GM19351 (cell line): ENCODE data around the gene GPR27.

Experiments
- ATAC-seq: cut with Tn5 transposase; IDR thresholded peaks from one replicate; pipeline ENCODE4 v1.9.1; 2021; ENCODE audit warnings: mild to moderate bottlenecking, moderate library complexity; ENCODE audit not compliant: unreplicated experiment

GPR27 gene

DNA sequence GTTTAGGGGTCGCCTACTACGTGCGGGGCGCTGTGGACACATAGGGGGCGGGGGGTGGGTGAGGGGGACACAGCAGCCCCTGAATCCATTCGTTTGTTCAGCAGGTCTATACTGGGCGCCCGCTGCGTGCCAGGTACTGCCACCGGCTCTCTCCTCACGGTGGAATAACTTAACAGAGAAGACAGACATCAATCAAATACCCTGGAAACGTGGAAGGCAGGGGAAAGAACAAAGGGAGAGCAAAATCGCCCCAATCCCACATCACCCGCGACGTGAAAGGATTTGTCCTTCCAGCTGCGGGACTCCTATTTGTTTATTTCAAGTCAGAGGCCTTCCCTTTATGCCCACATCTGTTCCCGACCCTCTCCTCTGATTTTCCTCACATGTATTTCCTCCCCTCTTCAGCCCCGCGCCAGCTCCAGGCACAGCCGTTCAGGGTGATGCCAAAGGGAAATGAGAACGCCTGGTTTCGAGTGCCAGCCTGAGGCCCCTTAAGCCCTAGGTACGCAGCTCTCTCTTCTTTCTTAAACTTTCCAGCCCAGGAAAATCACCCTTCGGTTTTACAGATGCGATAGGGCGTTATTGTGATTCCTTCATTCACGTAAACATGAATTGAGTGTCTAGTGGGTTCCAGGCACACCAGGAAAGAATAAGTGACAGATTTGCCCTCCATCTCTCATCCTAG, 32.0 kb downstream of the GPR27 start:
- peak; percentile 11 for ATAC-seq

DNA sequence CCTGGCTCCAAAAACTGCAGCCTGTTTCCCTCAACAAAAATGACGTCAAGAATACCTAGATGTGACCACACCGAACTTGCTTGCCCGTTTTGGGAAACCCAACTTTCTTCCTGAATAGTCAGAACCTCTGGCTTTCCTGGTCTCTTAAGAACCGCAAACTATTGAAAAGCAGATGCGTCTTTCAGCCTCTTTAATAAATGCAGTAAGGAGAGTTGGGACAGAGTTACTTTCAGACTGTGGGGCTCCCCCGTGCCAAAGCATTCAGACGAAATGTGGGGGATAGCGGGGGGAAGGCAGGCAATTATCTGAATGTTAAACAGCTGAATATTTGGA, 32.5 kb downstream of the GPR27 start:
- ATAC-seq, result no peak

GRCh38 chr3:71786551-71786950, 32.9 kb downstream of the GPR27 start:
- ATAC-seq, result no peak

- ATAC-seq, result no peak
Observed at GRCh38 chr3:71787851-71788405, 34.3 kb downstream of the GPR27 start.

GRCh38 chr3:71789922-71790321, 36.3 kb downstream of the GPR27 start:
- no peak for ATAC-seq

- no peak for ATAC-seq
Observed at GRCh38 chr3:71791634-71792033, 38.0 kb downstream of the GPR27 start.

DNA sequence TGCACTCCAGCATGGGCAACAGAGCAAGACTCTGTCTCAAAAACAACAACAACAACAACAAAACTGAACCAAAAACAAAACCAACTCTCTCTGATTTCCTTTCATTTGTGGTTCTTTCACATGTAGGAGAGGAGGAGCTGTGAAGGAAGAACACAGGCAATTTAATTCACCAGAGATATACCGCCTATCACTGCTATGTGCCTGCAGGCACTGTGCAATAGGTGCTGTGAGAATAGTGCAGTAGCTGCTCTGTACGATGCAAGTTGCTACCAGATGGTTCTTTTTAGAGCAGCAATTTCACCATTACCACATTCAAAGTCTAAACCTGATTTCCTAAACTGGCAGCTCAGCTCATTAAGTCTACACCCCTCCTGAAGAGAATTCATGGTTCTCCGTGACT, 42.6 kb downstream of the GPR27 start:
- no peak for ATAC-seq

DNA sequence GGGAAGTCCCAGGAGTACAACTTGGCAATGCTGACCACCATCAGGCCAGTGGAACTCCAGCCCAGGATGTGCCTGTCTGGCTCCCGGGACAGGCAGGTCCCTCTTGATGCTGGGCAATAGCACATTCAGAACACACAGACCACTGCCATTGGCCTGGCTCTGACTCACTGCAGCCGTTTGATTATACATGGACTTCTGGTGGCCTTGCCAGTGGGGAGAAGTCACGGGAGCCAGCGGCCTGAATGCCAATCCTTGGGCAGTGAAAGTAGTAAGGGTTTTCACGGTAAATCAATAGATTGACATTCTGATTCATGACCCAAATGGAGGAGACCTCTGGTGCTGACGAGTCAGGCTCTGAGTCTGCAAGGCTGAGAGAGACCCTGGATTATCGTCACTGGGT, 43.8 kb downstream of the GPR27 start:
- ATAC-seq, result no peak

- ATAC-seq, result no peak
Observed at GRCh38 chr3:71800023-71800422, 46.4 kb downstream of the GPR27 start.

- ATAC-seq, result peak; percentile 70
Observed at GRCh38 chr3:71801986-71802385, 48.3 kb downstream of the GPR27 start.

DNA sequence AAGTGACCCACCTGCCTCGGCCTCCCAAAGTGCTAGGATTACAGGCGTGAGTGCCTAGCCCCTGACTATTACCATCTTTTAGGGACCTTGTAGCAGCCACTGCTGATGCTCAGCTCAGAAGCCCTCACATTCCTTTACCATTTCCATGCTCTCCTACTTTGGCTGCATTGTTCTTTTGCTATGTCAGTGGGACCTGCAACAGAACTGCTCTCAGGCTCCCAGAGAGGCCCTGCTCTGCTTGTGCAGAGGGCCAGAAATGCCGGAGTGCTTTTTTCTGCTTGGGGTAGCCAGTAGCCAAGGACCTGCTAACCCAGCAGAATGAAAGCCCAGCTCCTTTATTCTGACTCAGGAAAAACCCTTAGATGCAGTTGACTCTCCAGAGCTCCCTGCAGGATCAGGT, 49.6 kb downstream of the GPR27 start:
- no peak for ATAC-seq

DNA sequence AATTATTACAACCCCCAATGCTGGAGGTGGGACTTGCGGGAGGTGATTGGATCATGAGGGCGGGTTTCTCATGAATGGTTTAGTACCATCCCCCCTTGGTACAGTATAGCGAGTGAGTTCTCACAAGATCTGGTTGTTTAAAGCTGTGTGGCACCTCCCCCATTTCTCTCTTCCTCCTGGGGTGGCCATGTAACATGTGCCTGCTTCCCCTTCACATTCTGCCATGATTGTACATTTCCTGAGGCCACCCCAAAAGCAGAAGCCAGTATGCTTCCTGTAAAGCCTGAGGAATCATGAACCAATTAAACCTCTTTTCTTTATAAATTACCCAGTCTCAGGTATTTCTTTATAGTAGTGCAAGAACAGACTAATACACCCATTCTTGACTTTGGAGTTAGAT, 51.5 kb downstream of the GPR27 start:
- ATAC-seq, result no peak

DNA sequence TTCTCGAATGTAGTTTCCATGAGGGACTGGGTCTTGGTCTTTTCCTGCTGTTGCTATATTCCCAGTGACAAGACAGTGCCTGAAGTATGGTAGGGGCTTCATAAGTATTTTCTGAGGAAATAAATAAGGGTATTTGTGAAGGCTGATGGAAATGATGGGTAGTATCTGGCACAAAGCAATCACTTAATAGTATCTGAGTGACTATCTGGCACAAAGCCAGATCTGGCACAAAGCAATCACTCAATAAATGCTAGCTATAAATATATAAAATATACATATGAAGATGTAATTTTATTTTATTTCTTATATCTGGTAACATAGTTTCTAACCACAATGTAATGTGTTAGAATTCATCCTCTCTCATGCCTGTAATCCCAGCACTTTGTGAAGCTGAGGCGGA, 52.0 kb downstream of the GPR27 start:
- no peak for ATAC-seq
